Myocyte (in vitro differentiated cells): ENCODE data around the gene TUBB4A. TPM values are rescaled to one million over a fixed set of nuclear protein-coding genes. Genes with fewer than 3 reads are reported as not detected.
A peak's percentile ranks its signal among the peaks of the same experiment; 100 is the strongest.
"Not testable (repeated sequence)": the region's sequence is repeated elsewhere in the genome, so short reads cannot be mapped to it uniquely, and the experiment has no call there.

Experiments
- DNase-seq: peaks from one replicate; pipeline ENCODE4 v3.0.0-alpha.2; 2012; ENCODE audit warnings: low read depth
- total RNA-seq: library from RNA; depleted of rRNA; stranded (reverse); fragments of >200 nt; gene quantifications from 2 replicates; pipeline ENCODE4 v1.2.3, GENCODE V29; 2014

TUBB4A gene
- total RNA-seq, 1 donor from 2014 or later = not detected

- no peak for DNase-seq
Measured at GRCh38 chr19:6527893-6528543, 25.9 kb upstream of the TUBB4A start.

- no peak for DNase-seq
Measured at GRCh38 chr19:6524311-6524710, 22.2 kb upstream of the TUBB4A start.

- no peak for DNase-seq
Measured at GRCh38 chr19:6522712-6523111, 20.6 kb upstream of the TUBB4A start.

GRCh38 chr19:6521718-6522646 is 19.9 kb upstream of the TUBB4A start:
- no peak for DNase-seq

- DNase-seq = peak; percentile 70
Measured at GRCh38 chr19:6519289-6519688, 17.2 kb upstream of the TUBB4A start.

GRCh38 chr19:6518145-6518911 is 16.2 kb upstream of the TUBB4A start:
- DNase-seq = no peak

GRCh38 chr19:6516659-6517291 is 14.7 kb upstream of the TUBB4A start:
- DNase-seq = peak; percentile 86

- DNase-seq = peak; percentile 86
Measured at GRCh38 chr19:6516018-6516658, 14.0 kb upstream of the TUBB4A start.

- no peak for DNase-seq
Measured at GRCh38 chr19:6514926-6515544, 12.9 kb upstream of the TUBB4A start.

GRCh38 chr19:6514089-6514488 is 12.0 kb upstream of the TUBB4A start:
- no peak for DNase-seq

- DNase-seq = no peak
Measured at GRCh38 chr19:6510618-6511017, 8.5 kb upstream of the TUBB4A start.

GRCh38 chr19:6509118-6509971 is 7.2 kb upstream of the TUBB4A start:
- no peak for DNase-seq

GRCh38 chr19:6508028-6508771 is 6.1 kb upstream of the TUBB4A start:
- not testable (repeated sequence) for DNase-seq

GRCh38 chr19:6503407-6504201 is 1.5 kb upstream of the TUBB4A start:
- DNase-seq = no peak

- DNase-seq = no peak
Measured at GRCh38 chr19:6500837-6501739, 1.0 kb downstream of the TUBB4A start.

GRCh38 chr19:6499052-6499790 is 2.9 kb downstream of the TUBB4A start:
- DNase-seq = no peak
